PC-3 (cell line): ENCODE results near the gene PCDHB16. TPM values are rescaled to one million over a fixed set of nuclear protein-coding genes. Genes with fewer than 3 reads are reported as not detected.
"Not testable (repeated sequence)": the region's sequence is repeated elsewhere in the genome, so short reads cannot be mapped to it uniquely, and the experiment has no call there.

ENCODE experiments used
- ATAC-seq: fragments of 200-7000 bp; cut with Tn5 transposase; 2 replicates; pipeline ENCODE4 v1.9.1; 2020; ENCODE audit warnings: mild to moderate bottlenecking, moderate library complexity
- BruUV-seq: library from RNA; stranded (reverse); fragments of 400-500 nt; replicated peaks from 2 replicates; lab custom pipeline; 2021; lab: Mats Ljungman, UMichigan
- CTCF ChIA-PET: fragments of 300-600 bp; sonication (Branson Sonifier 250); formaldehyde crosslinking; loops from one replicate; lab custom pipeline; 2022; ENCODE audit warnings: antibody characterized with exemption; lab: Charles Lee
- POLR2A ChIA-PET: fragments of 300-600 bp; sonication (Branson Sonifier 250); formaldehyde crosslinking; loops from one replicate; lab custom pipeline; 2022; ENCODE audit warnings: antibody characterized with exemption; ENCODE audit not compliant: unreplicated experiment; lab: Charles Lee
- DNase-seq: peaks from one replicate; pipeline ENCODE4 v3.0.0-alpha.2; 2015
- H2AFZ ChIP-seq: fragments of 300-600 bp; sonication (generic); 2 replicates; pipeline ENCODE4 v1.6.0; 2016; ENCODE audit warnings: antibody characterized with exemption, low read length
- H3F3A ChIP-seq: fragments of 300-600 bp; sonication (generic); one replicate; pipeline ENCODE4 v1.6.0; 2017; ENCODE audit warnings: antibody characterized with exemption, low read length, control low read depth, mild to moderate bottlenecking; ENCODE audit not compliant: unreplicated experiment
- H3K27ac ChIP-seq: fragments of 300-600 bp; sonication (generic); 2 replicates; pipeline ENCODE4 v1.5.1; 2016; ENCODE audit warnings: mild to moderate bottlenecking, low read length
- H3K27me3 ChIP-seq: fragments of 300-600 bp; sonication (generic); 2 replicates; pipeline ENCODE4 v1.6.1; 2016; ENCODE audit warnings: low read length, mixed read lengths
- H3K36me3 ChIP-seq: fragments of 300-600 bp; sonication (generic); 2 replicates; pipeline ENCODE4 v1.6.1; 2016; ENCODE audit warnings: low read depth, mixed run types, low read length, mixed read lengths
- H3K4me1 ChIP-seq: fragments of 300-600 bp; sonication (generic); 2 replicates; pipeline ENCODE4 v1.5.1; 2016; ENCODE audit warnings: low read length; ENCODE audit not compliant: insufficient read depth
- H3K4me2 ChIP-seq: fragments of 300-600 bp; sonication (generic); 2 replicates; pipeline ENCODE4 v1.6.0; 2016; ENCODE audit warnings: low read length
- H3K4me3 ChIP-seq: fragments of 300-600 bp; sonication (generic); 2 replicates; pipeline ENCODE4 v1.5.1; 2016; ENCODE audit warnings: mild to moderate bottlenecking, low read length, mixed read lengths
- H3K79me2 ChIP-seq: fragments of 300-600 bp; sonication (generic); 2 replicates; pipeline ENCODE4 v1.6.1; 2017; ENCODE audit warnings: low read length, mixed read lengths
- H3K9ac ChIP-seq: fragments of 300-600 bp; sonication (generic); 2 replicates; pipeline ENCODE4 v1.6.0; 2016; ENCODE audit warnings: mild to moderate bottlenecking, low read length
- H3K9me2 ChIP-seq: fragments of 300-600 bp; sonication (generic); replicated peaks from 2 replicates; pipeline ENCODE4 v1.6.1; 2016; ENCODE audit warnings: mixed run types, low read length, mixed read lengths
- H3K9me3 ChIP-seq: fragments of 300-600 bp; sonication (generic); 2 replicates; pipeline ENCODE4 v1.6.1; 2016; ENCODE audit warnings: low read length, mixed read lengths
- H4K20me1 ChIP-seq: fragments of 300-600 bp; sonication (generic); 2 replicates; pipeline ENCODE4 v1.6.1; 2016; ENCODE audit warnings: low read length, mixed read lengths
- EZH2 ChIP-seq: fragments of 300-600 bp; sonication (generic); IDR thresholded peaks from one replicate; pipeline ENCODE4 v1.6.1; 2017; ENCODE audit warnings: antibody characterized with exemption, mild to moderate bottlenecking, low read length; ENCODE audit not compliant: unreplicated experiment
- intact Hi-C: fragments of 100-400 bp; cut with micrococcal nuclease; formaldehyde crosslinking; loops from 2 replicates; pipeline ENCODE4 v1.9.0; 2023
- total RNA-seq: library from RNA; depleted of rRNA; stranded (reverse); fragments of >200 nt; gene quantifications from 2 replicates; pipeline ENCODE4 v1.2.3, GENCODE V29; 2014
- TF ChIP-seq, protein P1 (sequence below): fragments of 300-600 bp; sonication (generic); conservative IDR thresholded peaks from 2 replicates; pipeline ENCODE4 v1.5.1; 2017; ENCODE audit warnings: antibody characterized with exemption, low read depth, mild to moderate bottlenecking, low read length

PCDHB16 gene
- total RNA-seq, 1 experiment from 2014 or later = not detected

DNA sequence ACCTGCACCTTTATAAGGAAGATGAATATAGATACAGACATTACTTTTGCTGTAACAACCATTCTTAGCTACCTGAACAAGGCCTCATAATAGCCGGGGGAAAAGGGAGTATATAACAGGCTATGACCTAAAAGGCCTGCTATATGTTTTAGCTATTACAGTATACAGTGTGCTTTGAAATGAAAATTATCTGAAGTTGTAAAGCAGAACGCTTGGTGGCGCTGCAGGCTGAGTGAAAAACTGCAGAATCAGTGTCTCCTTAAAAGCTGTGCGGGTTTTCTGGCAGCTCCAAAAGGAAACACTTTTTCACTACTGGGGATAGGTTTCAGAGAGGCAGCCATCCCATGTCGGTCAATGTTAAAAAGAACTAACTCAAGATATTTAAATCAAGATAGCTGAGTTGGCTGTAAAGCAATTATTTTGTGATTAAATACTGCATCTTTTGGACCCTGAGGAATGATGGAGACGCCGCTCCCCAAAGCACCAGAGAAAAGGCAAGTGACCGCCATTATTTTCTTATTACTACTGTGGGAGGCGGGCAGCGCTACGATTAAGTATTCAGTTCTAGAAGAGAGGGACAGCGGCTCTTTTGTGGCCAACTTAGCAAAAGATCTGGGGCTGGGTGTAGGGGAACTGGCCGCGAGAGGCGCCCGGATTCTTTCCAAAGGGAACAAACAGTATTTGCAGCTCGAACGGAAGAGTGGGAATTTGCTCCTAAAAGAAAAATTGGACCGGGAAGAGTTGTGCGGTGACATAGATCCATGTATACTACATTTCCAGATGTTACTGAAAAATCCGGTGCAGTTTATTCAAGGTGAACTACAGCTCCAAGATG, 26.4 kb upstream of the PCDHB16 start:
- TF ChIP-seq, protein P1, sequence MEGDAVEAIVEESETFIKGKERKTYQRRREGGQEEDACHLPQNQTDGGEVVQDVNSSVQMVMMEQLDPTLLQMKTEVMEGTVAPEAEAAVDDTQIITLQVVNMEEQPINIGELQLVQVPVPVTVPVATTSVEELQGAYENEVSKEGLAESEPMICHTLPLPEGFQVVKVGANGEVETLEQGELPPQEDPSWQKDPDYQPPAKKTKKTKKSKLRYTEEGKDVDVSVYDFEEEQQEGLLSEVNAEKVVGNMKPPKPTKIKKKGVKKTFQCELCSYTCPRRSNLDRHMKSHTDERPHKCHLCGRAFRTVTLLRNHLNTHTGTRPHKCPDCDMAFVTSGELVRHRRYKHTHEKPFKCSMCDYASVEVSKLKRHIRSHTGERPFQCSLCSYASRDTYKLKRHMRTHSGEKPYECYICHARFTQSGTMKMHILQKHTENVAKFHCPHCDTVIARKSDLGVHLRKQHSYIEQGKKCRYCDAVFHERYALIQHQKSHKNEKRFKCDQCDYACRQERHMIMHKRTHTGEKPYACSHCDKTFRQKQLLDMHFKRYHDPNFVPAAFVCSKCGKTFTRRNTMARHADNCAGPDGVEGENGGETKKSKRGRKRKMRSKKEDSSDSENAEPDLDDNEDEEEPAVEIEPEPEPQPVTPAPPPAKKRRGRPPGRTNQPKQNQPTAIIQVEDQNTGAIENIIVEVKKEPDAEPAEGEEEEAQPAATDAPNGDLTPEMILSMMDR = peak; percentile 38; the same call in 1 of the 2 replicates
- TF ChIP-seq EZH2 = no peak
- ChIA-PET CTCF (no interaction called here), POLR2A (no interaction called here)
- Histone ChIP-seq H3K4me1 (no peaks in the 10 kb centered on the region), H4K20me1 (no peaks in the 10 kb centered on the region), H3K9me3 (no peaks in the 10 kb centered on the region), H3K4me2 (no peak overlapping the region), H3K4me3 (no peak overlapping the region), H3F3A (no peaks in the 10 kb centered on the region), H3K36me3 (no peaks in the 10 kb centered on the region), H3K27ac (no peak overlapping the region), H2AFZ (no peak overlapping the region), H3K9me2 (no peaks in the 10 kb centered on the region), H3K79me2 (no peaks in the 10 kb centered on the region), H3K9ac (no peak overlapping the region), H3K27me3 (no peaks in the 10 kb centered on the region)
- ATAC-seq (no peak), DNase-seq (no peak)
- intact Hi-C loops = no loop called here
- BruUV-seq = no TSS peak

DNA sequence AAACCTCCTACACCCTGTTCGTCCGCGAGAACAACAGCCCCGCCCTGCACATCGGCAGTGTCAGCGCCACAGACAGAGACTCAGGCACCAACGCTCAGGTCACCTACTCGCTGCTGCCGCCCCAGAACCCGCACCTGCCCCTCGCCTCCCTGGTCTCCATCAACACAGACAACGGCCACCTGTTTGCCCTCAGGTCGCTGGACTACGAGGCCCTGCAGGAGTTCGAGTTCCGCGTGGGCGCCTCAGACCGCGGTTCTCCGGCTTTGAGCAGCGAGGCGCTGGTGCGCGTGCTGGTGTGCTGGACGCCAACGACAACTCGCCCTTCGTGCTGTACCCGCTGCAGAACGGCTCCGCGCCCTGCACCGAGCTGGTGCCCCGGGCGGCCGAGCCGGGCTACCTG, 24.8 kb upstream of the PCDHB16 start:
- POLR2A ChIA-PET, H3K27me3 ChIP-seq, H3K36me3 ChIP-seq, DNase-seq, H3K9ac ChIP-seq, H2AFZ ChIP-seq, H3F3A ChIP-seq, H3K9me3 ChIP-seq, H3K4me3 ChIP-seq, intact Hi-C loops, ATAC-seq, CTCF ChIA-PET, BruUV-seq, H3K79me2 ChIP-seq, H3K9me2 ChIP-seq, H3K27ac ChIP-seq, H3K4me2 ChIP-seq, H4K20me1 ChIP-seq, H3K4me1 ChIP-seq: not testable (repeated sequence)

DNA sequence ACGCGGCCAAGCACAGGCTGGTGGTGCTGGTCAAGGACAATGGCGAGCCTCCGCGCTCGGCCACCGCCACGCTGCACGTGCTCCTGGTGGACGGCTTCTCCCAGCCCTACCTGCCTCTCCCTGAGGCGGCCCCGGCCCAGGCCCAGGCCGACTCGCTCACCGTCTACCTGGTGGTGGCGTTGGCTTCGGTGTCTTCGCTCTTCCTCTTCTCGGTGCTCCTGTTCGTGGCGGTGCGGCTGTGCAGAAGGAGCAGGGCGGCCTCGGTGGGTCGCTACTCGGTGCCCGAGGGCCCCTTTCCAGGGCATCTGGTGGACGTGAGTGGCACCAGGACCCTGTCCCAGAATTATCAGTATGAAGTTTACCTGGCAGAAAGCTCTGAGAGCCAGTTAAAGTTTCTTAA, 24.3 kb upstream of the PCDHB16 start:
- H3K4me3 ChIP-seq, BruUV-seq, ATAC-seq, H3K4me2 ChIP-seq, H3K9me3 ChIP-seq, H3K4me1 ChIP-seq, H2AFZ ChIP-seq, CTCF ChIA-PET, H3K27me3 ChIP-seq, H3K9me2 ChIP-seq, H3K79me2 ChIP-seq, H3K27ac ChIP-seq, H3F3A ChIP-seq, H4K20me1 ChIP-seq, H3K36me3 ChIP-seq, intact Hi-C loops, DNase-seq, H3K9ac ChIP-seq: not testable (repeated sequence)
- POLR2A ChIA-PET = interaction anchor here (0.6 kb wide), 1 partner anchor 25 kb away, joined by 3 read pairs; no protein-coding TSS in a partner anchor
